GM10847 (cell line): ENCODE measurements around the gene TOM1L1.

Source experiments
- POLR2A ChIP-seq: IDR thresholded peaks from 2 replicates; pipeline ENCODE4 v1.6.1; 2011; ENCODE audit not compliant: insufficient read length; ENCODE audit errors: extremely low read depth

The TOM1L1 gene

GRCh38 chr17:54900457-54901229 lies at the start of gene TOM1L1:
Gene TOM1L1 (plus strand): TSS chr17:54900852. CDS start chr17:54900866, 14 bp downstream.
- TF ChIP-seq POLR2A: no peak

GRCh38 chr17:54859187-54859586 lies 41.5 kb upstream of the TOM1L1 start:
- TF ChIP-seq POLR2A: no peak

- TF ChIP-seq POLR2A: no peak
Observed at GRCh38 chr17:54860617-54861470, 39.8 kb upstream of the TOM1L1 start.

GRCh38 chr17:54861471-54861983 lies 39.1 kb upstream of the TOM1L1 start:
- TF ChIP-seq POLR2A: no peak

GRCh38 chr17:54863176-54863575 lies 37.5 kb upstream of the TOM1L1 start:
- no peak for TF ChIP-seq POLR2A

GRCh38 chr17:54864070-54864469 lies 36.6 kb upstream of the TOM1L1 start:
- TF ChIP-seq POLR2A: no peak

GRCh38 chr17:54864636-54865356 lies 35.9 kb upstream of the TOM1L1 start:
- no peak for TF ChIP-seq POLR2A

GRCh38 chr17:54867634-54868033 lies 33.0 kb upstream of the TOM1L1 start:
- TF ChIP-seq POLR2A: no peak

GRCh38 chr17:54870671-54871175 lies 29.9 kb upstream of the TOM1L1 start:
- no peak for TF ChIP-seq POLR2A

- no peak for TF ChIP-seq POLR2A
Observed at GRCh38 chr17:54876656-54877195, 23.9 kb upstream of the TOM1L1 start.

- TF ChIP-seq POLR2A: no peak
Observed at GRCh38 chr17:54881255-54881972, 19.2 kb upstream of the TOM1L1 start.

- no peak for TF ChIP-seq POLR2A
Observed at GRCh38 chr17:54882371-54882770, 18.3 kb upstream of the TOM1L1 start.

- no peak for TF ChIP-seq POLR2A
Observed at GRCh38 chr17:54882950-54883349, 17.7 kb upstream of the TOM1L1 start.

- TF ChIP-seq POLR2A: no peak
Observed at GRCh38 chr17:54883939-54884338, 16.7 kb upstream of the TOM1L1 start.

- no peak for TF ChIP-seq POLR2A
Observed at GRCh38 chr17:54887787-54888186, 12.9 kb upstream of the TOM1L1 start.

- no peak for TF ChIP-seq POLR2A
Observed at GRCh38 chr17:54888254-54888653, 12.4 kb upstream of the TOM1L1 start.
